H9 (cell line): ENCODE results near the gene PPIL3. TPM values are rescaled to one million over a fixed set of nuclear protein-coding genes. Genes with fewer than 3 reads are reported as not detected.

Experiments used
- DNase-seq: peaks from one replicate; pipeline ENCODE4 v3.0.0-alpha.2; 2017
- H2AFZ ChIP-seq: one replicate; pipeline ENCODE4 v1.6.1; 2013; ENCODE audit warnings: mild to moderate bottlenecking, low read length, control low read depth, moderate library complexity
- H2AK5ac ChIP-seq: 2 replicates; pipeline ENCODE4 v1.6.1; 2013; ENCODE audit warnings: low read length, control low read depth, mixed read lengths; ENCODE audit not compliant: insufficient read length
- H2BK120ac ChIP-seq: one replicate; pipeline ENCODE4 v1.6.1; 2013; ENCODE audit warnings: low read depth, mild to moderate bottlenecking, low read length, control low read depth, inconsistent platforms; ENCODE audit not compliant: poor library complexity, severe bottlenecking
- H2BK12ac ChIP-seq: 2 replicates; pipeline ENCODE4 v1.6.1; 2013; ENCODE audit warnings: low read length, control low read depth, mixed read lengths, low read depth; ENCODE audit not compliant: insufficient read length
- H2BK15ac ChIP-seq: 2 replicates; pipeline ENCODE4 v1.6.1; 2013; ENCODE audit warnings: low read depth, low read length, control low read depth
- H2BK20ac ChIP-seq: one replicate; pipeline ENCODE4 v1.6.1; 2013; ENCODE audit warnings: low read depth, mild to moderate bottlenecking, low read length, control low read depth, inconsistent platforms; ENCODE audit not compliant: poor library complexity, severe bottlenecking
- H2BK5ac ChIP-seq: 2 replicates; pipeline ENCODE4 v1.6.1; 2013; ENCODE audit warnings: low read length, control low read depth, mixed read lengths; ENCODE audit not compliant: insufficient read length
- H3K14ac ChIP-seq: 2 replicates; pipeline ENCODE4 v1.6.1; 2013; ENCODE audit warnings: low read length, control low read depth; ENCODE audit not compliant: insufficient read depth
- H3K18ac ChIP-seq: 2 replicates; pipeline ENCODE4 v1.6.1; 2013; ENCODE audit warnings: low read depth, mild to moderate bottlenecking, mixed read lengths, low read length, control low read depth; ENCODE audit not compliant: insufficient read length
- H3K23ac ChIP-seq: 2 replicates; pipeline ENCODE4 v1.6.1; 2013; ENCODE audit warnings: low read length, control low read depth, mixed read lengths, low read depth; ENCODE audit not compliant: insufficient read length
- H3K23me2 ChIP-seq: 2 replicates; pipeline ENCODE4 v1.6.1; 2013; ENCODE audit warnings: low read depth, mild to moderate bottlenecking, mixed read lengths, low read length, control low read depth; ENCODE audit not compliant: insufficient read length, poor library complexity, severe bottlenecking
- H3K27ac ChIP-seq: 2 replicates; pipeline ENCODE4 v1.5.1; 2013; ENCODE audit warnings: low read length, control low read depth, mixed read lengths, low read depth; ENCODE audit not compliant: insufficient read length
- H3K27me3 ChIP-seq: 2 replicates; pipeline ENCODE4 v1.6.1; 2013; ENCODE audit warnings: low read length, control low read depth, inconsistent platforms; ENCODE audit not compliant: insufficient read depth
- H3K4ac ChIP-seq: 2 replicates; pipeline ENCODE4 v1.6.1; 2013; ENCODE audit warnings: low read depth, mild to moderate bottlenecking, control low read depth, inconsistent platforms, low read length, moderate library complexity
- H3K4me1 ChIP-seq: 2 replicates; pipeline ENCODE4 v1.6.1; 2013; ENCODE audit warnings: low read length, control low read depth, inconsistent platforms; ENCODE audit not compliant: insufficient read depth
- H3K4me2 ChIP-seq: 2 replicates; pipeline ENCODE4 v1.6.1; 2013; ENCODE audit warnings: low read length, control low read depth, mixed read lengths; ENCODE audit not compliant: insufficient read length, insufficient read depth
- H3K56ac ChIP-seq: 2 replicates; pipeline ENCODE4 v1.6.1; 2013; ENCODE audit warnings: low read depth, mild to moderate bottlenecking, mixed read lengths, low read length, control low read depth; ENCODE audit not compliant: insufficient read length
- H3K79me1 ChIP-seq: 2 replicates; pipeline ENCODE4 v1.6.1; 2013; ENCODE audit warnings: low read depth, mild to moderate bottlenecking, moderate library complexity, low read length, control low read depth, inconsistent platforms; ENCODE audit not compliant: insufficient read depth, poor library complexity, severe bottlenecking
- H3K79me2 ChIP-seq: 2 replicates; pipeline ENCODE4 v1.6.1; 2013; ENCODE audit warnings: low read length, control low read depth, inconsistent platforms; ENCODE audit not compliant: insufficient read depth
- H3K9ac ChIP-seq: 2 replicates; pipeline ENCODE4 v1.6.1; 2013; ENCODE audit warnings: low read length, control low read depth, mixed read lengths; ENCODE audit not compliant: insufficient read length; ENCODE audit errors: extremely low read depth
- H3K9me3 ChIP-seq: one replicate; pipeline ENCODE4 v1.6.1; 2013; ENCODE audit warnings: low read depth, low read length, inconsistent platforms; ENCODE audit not compliant: control insufficient read depth
- H3T11ph ChIP-seq: one replicate; pipeline ENCODE4 v1.6.1; 2013; ENCODE audit warnings: mild to moderate bottlenecking, low read length, control low read depth, inconsistent platforms
- H4K20me1 ChIP-seq: one replicate; pipeline ENCODE4 v1.6.1; 2013; ENCODE audit not compliant: control insufficient read depth, insufficient read length, insufficient read depth
- H4K5ac ChIP-seq: 2 replicates; pipeline ENCODE4 v1.6.1; 2013; ENCODE audit warnings: low read depth, mild to moderate bottlenecking, mixed read lengths, low read length, control low read depth; ENCODE audit not compliant: insufficient read length
- H4K8ac ChIP-seq: replicated peaks from 2 replicates; pipeline ENCODE4 v1.6.1; 2013; ENCODE audit warnings: low read length, control low read depth, mixed read lengths, low read depth; ENCODE audit not compliant: insufficient read length
- H4K91ac ChIP-seq: 2 replicates; pipeline ENCODE4 v1.6.1; 2013; ENCODE audit warnings: low read depth, mild to moderate bottlenecking, moderate library complexity, mixed read lengths, low read length, control low read depth; ENCODE audit not compliant: insufficient read length
- H3K27ac Mint-ChIP-seq, 3 experiments: 2 replicates in 2 of 3; 3 replicates in 1 of 3; pipeline ENCODE4 v1.8.0; 2020 to 2021; ENCODE audit warnings: mixed read lengths in 3 of 3, mild to moderate bottlenecking in 1 of 3, moderate library complexity in 1 of 3
- H3K27me3 Mint-ChIP-seq: 2 replicates; pipeline ENCODE4 v1.8.0; 2021; ENCODE audit warnings: low read depth, mild to moderate bottlenecking, moderate library complexity, mixed read lengths
- H3K36me3 Mint-ChIP-seq, 3 experiments: 2 replicates in 2 of 3; 3 replicates in 1 of 3; pipeline ENCODE4 v1.8.0; 2020 to 2021; ENCODE audit warnings: low read depth in 3 of 3, mixed read lengths in 3 of 3; ENCODE audit not compliant: insufficient read depth in 1 of 3
- H3K4me1 Mint-ChIP-seq, 2 experiments: 2 replicates each; pipeline ENCODE4 v1.8.0; 2020; ENCODE audit warnings: mixed read lengths in 2 of 2
- H3K4me3 Mint-ChIP-seq, 2 experiments: 2 replicates in 1 of 2; 3 replicates in 1 of 2; pipeline ENCODE4 v1.8.0; 2020 to 2021; ENCODE audit warnings: mild to moderate bottlenecking in 2 of 2, mixed read lengths in 2 of 2, moderate library complexity in 1 of 2
- H3K9me3 Mint-ChIP-seq, 2 experiments: 2 replicates in 1 of 2; 3 replicates in 1 of 2; pipeline ENCODE4 v1.8.0; 2020; ENCODE audit warnings: mild to moderate bottlenecking in 2 of 2, mixed read lengths in 2 of 2, moderate library complexity in 1 of 2
- WGBS: extraction: QIAGEN DNeasy Blood & Tissue Kit; methylation state at CpG from one replicate; pipeline ENCODE4 v1.1.7; 2013; ENCODE audit warnings: missing lambda C conversion rate, low lambda C conversion rate, mixed read lengths; ENCODE audit not compliant: insufficient read length; ENCODE audit errors: extremely low coverage; 5-methylcytosine and 5-hydroxymethylcytosine counted together
- total RNA-seq: library from RNA; stranded (reverse); gene quantifications from 2 replicates; pipeline ENCODE4 v1.2.1, GENCODE V29; 2021
- TF ChIP-seq, protein P1 (sequence below): fragments of 200-600 bp; sonication (generic); conservative IDR thresholded peaks from 3 replicates; pipeline ENCODE4 v1.8.0; 2021; ENCODE audit warnings: antibody characterized with exemption, mild to moderate bottlenecking

PPIL3 gene
- total RNA-seq, 1 experiment from 2014 or later, result 63.4 TPM

DNA sequence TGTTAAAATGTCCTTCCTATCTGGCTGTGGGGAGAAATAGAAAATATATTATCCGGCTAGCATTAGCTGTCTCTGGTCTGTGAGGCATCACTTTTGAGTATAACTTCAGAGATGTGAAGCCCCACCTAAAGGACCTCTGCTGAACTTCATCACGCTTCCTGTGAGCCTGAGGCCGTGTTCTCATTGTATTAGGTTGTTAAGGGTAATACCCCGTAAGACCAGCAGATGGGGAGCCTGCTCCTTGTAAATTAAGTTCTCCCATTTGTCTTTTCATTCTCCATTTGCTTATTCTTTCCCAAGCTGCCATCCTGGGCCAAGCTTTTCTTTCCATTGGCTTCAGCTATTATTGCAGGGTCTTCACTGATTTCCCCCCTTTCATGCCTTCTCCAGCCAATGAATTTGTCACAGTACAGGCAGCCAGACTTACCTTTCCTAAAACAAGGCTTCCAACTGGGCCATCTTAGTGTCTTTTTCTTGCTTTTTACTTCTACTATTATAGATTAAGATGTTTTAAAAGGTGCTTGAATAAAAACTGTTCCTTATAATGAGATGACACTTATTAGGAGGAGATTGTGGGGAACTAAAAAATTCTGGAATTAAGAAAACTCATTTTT lies 12.7 kb upstream of the PPIL3 start:
- Mint-ChIP-seq H3K27ac (no peak overlapping the region; a peak in 1 of 7 replicates), H3K4me3 (peak overlapping the region in 1 of 2 experiments; percentile 21; a peak in 1 of 5 replicates), H3K4me1 (no peaks in the 10 kb centered on the region; a peak in 1 of 4 replicates), H3K36me3 (peaks cover 35 to 65% (median 58%) of the 10 kb centered on the region in 3 experiments; a peak in 6 of 7 replicates), H3K9me3 (no peaks in the 10 kb centered on the region), H3K27me3 (no peaks in the 10 kb centered on the region)
- Histone ChIP-seq H3K23me2 (no peaks in the 10 kb centered on the region), H3K4me2 (no peak overlapping the region), H3K4ac (no peak overlapping the region), H3K23ac (no peak overlapping the region), H3K9me3 (no peaks in the 10 kb centered on the region), H2AK5ac (no peak overlapping the region), H3K18ac (no peak overlapping the region), H3K14ac (no peak overlapping the region), H2BK12ac (no peak overlapping the region), H3K9ac (no peak overlapping the region), H4K20me1 (no peaks in the 10 kb centered on the region), H2BK5ac (no peak overlapping the region), H4K91ac (no peak overlapping the region), H3K4me1 (no peaks in the 10 kb centered on the region), H4K8ac (no peak overlapping the region), H3K27me3 (no peaks in the 10 kb centered on the region), H3T11ph (no peak overlapping the region), H3K27ac (no peak overlapping the region), H4K5ac (no peak overlapping the region), H3K79me2 (no peaks in the 10 kb centered on the region), H3K56ac (no peak overlapping the region), H3K79me1 (no peaks in the 10 kb centered on the region), H2BK20ac (no peak overlapping the region), H2BK120ac (no peak overlapping the region), H2BK15ac (no peak overlapping the region), H2AFZ (no peak overlapping the region)
- TF ChIP-seq, protein P1, sequence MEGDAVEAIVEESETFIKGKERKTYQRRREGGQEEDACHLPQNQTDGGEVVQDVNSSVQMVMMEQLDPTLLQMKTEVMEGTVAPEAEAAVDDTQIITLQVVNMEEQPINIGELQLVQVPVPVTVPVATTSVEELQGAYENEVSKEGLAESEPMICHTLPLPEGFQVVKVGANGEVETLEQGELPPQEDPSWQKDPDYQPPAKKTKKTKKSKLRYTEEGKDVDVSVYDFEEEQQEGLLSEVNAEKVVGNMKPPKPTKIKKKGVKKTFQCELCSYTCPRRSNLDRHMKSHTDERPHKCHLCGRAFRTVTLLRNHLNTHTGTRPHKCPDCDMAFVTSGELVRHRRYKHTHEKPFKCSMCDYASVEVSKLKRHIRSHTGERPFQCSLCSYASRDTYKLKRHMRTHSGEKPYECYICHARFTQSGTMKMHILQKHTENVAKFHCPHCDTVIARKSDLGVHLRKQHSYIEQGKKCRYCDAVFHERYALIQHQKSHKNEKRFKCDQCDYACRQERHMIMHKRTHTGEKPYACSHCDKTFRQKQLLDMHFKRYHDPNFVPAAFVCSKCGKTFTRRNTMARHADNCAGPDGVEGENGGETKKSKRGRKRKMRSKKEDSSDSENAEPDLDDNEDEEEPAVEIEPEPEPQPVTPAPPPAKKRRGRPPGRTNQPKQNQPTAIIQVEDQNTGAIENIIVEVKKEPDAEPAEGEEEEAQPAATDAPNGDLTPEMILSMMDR, result peak; percentile 88
- peak; percentile 81 for DNase-seq
- WGBS, result no CpG with 5 or more reads among the region's 4 CpGs
